Astrocyte (in vitro differentiated cells and primary cell): ENCODE data around the gene ZBTB16. TPM values are rescaled to one million over a fixed set of nuclear protein-coding genes. Genes with fewer than 3 reads are reported as not detected.

ENCODE experiments used
- DNase-seq: peaks from one replicate; pipeline ENCODE4 v3.0.0-alpha.2; 2010; ENCODE audit warnings: low read depth
- FAIRE-seq: peaks from 2 replicates; lab custom pipeline; 2011; peaks lifted over from hg19 to GRCh38; lab: Jason Lieb, UNC
- H2AFZ ChIP-seq: 2 replicates; pipeline ENCODE4 v1.6.0; 2012; ENCODE audit warnings: low read depth, low read length, inconsistent platforms
- H3K27ac ChIP-seq: 2 replicates; pipeline ENCODE4 v1.5.1; 2011; ENCODE audit warnings: low read depth, low read length, inconsistent platforms
- H3K27me3 ChIP-seq: 2 replicates; pipeline ENCODE4 v1.6.0; 2011; ENCODE audit warnings: low read length, inconsistent platforms; ENCODE audit not compliant: insufficient read depth
- H3K36me3 ChIP-seq: 2 replicates; pipeline ENCODE4 v1.5.1; 2011; ENCODE audit warnings: low read length, inconsistent platforms; ENCODE audit not compliant: insufficient read depth
- H3K4me1 ChIP-seq: 2 replicates; pipeline ENCODE4 v1.5.1; 2011; ENCODE audit warnings: low read length, inconsistent platforms; ENCODE audit not compliant: insufficient read depth
- H3K4me2 ChIP-seq: 2 replicates; pipeline ENCODE4 v1.6.0; 2012; ENCODE audit warnings: low read length, inconsistent platforms
- H3K4me3 ChIP-seq: 2 replicates; pipeline ENCODE4 v1.5.1; 2011; ENCODE audit warnings: low read depth, mild to moderate bottlenecking, low read length, inconsistent platforms; ENCODE audit not compliant: insufficient read depth
- H3K79me2 ChIP-seq: 2 replicates; pipeline ENCODE4 v1.6.0; 2012; ENCODE audit warnings: mild to moderate bottlenecking, low read length, inconsistent platforms; ENCODE audit not compliant: insufficient read depth
- H3K9ac ChIP-seq: 2 replicates; pipeline ENCODE4 v1.6.0; 2012; ENCODE audit warnings: mild to moderate bottlenecking, low read length, inconsistent platforms
- H3K9me3 ChIP-seq: 2 replicates; pipeline ENCODE4 v1.5.1; 2012; ENCODE audit warnings: low read depth, mild to moderate bottlenecking, low read length, inconsistent platforms; ENCODE audit not compliant: insufficient read depth
- H4K20me1 ChIP-seq: 2 replicates; pipeline ENCODE4 v1.6.0; 2012; ENCODE audit warnings: low read length, inconsistent platforms; ENCODE audit not compliant: insufficient read depth
- H3K27ac Mint-ChIP-seq: one replicate; pipeline ENCODE4 v1.8.0; 2021; ENCODE audit warnings: mild to moderate bottlenecking, mixed read lengths; ENCODE audit not compliant: unreplicated experiment
- H3K27me3 Mint-ChIP-seq: one replicate; pipeline ENCODE4 v1.8.0; 2021; ENCODE audit warnings: low read depth, mixed read lengths; ENCODE audit not compliant: unreplicated experiment
- H3K36me3 Mint-ChIP-seq: one replicate; pipeline ENCODE4 v1.8.0; 2021; ENCODE audit warnings: low read depth, mixed read lengths; ENCODE audit not compliant: unreplicated experiment
- H3K4me1 Mint-ChIP-seq: one replicate; pipeline ENCODE4 v1.8.0; 2021; ENCODE audit warnings: low read depth, mixed read lengths; ENCODE audit not compliant: unreplicated experiment
- H3K4me3 Mint-ChIP-seq: one replicate; pipeline ENCODE4 v1.8.0; 2021; ENCODE audit warnings: mild to moderate bottlenecking, moderate library complexity, mixed read lengths; ENCODE audit not compliant: unreplicated experiment
- H3K9me3 Mint-ChIP-seq: one replicate; pipeline ENCODE4 v1.8.0; 2021; ENCODE audit warnings: mild to moderate bottlenecking, mixed read lengths; ENCODE audit not compliant: unreplicated experiment
- CTCF ChIP-seq: IDR thresholded peaks from 2 replicates; pipeline ENCODE4 v1.5.1; 2011; ENCODE audit warnings: low read depth, mild to moderate bottlenecking, inconsistent platforms, low read length, moderate library complexity; ENCODE audit not compliant: insufficient read depth
- EZH2 ChIP-seq: IDR thresholded peaks from 2 replicates; pipeline ENCODE4 v1.6.1; 2012; ENCODE audit warnings: mild to moderate bottlenecking, low read length, inconsistent platforms; ENCODE audit not compliant: insufficient read depth
- total RNA-seq: library from RNA; stranded (reverse); gene quantifications from 2 replicates; pipeline ENCODE4 v1.2.1, GENCODE V29; 2021

ZBTB16 gene
- total RNA-seq, 1 donor from 2014 or later: 0.50 TPM

DNA sequence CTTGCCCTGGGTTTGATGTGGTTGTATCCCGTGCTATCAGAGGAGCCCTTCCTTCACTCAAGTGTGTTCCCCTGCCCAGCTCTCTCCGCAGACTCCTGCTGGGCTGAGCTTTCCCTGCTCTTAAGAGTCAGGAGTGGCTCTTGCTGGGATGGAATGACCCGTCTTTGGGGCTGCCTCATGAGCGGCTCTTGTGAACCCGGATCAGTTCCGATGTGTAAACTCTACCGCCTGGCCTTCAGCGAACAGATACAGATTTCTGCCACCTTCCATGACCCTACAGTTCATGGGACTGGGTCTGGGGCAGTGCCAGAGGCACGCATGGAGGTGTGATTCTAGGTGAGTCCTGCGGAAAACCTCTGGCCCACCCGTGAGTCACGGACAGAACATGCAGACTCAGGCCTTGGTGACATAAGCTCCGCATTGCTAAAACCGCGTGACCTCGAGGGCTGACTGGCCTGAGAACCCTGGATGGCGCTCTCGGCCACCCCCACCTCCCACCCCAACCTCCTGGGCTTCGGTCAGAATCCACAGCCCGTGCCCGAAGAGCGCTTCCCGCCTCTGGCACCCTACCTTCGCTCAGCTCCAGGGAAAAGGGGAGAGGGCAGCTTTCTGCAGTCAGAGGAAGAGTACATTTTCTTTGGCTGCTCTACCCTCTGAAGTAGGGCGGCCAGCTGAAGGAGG is 1.3 kb upstream of the ZBTB16 start:
- TF ChIP-seq EZH2 (no peak), CTCF (no peak)
- Mint-ChIP-seq H3K27ac (peak overlapping the region; percentile 62), H3K27me3 (peaks cover 70% of the 10 kb centered on the region), H3K4me3 (no peak overlapping the region), H3K36me3 (no peaks in the 10 kb centered on the region), H3K9me3 (no peaks in the 10 kb centered on the region), H3K4me1 (peaks cover 8% of the 10 kb centered on the region)
- no peak for FAIRE-seq
- H4K20me1 ChIP-seq: no peaks in the 10 kb centered on the region
- no peak for DNase-seq
- H3K27ac ChIP-seq: no peak overlapping the region
- H3K4me2 ChIP-seq: no peak overlapping the region
- no peak overlapping the region for H3K9ac ChIP-seq
- no peaks in the 10 kb centered on the region for H3K9me3 ChIP-seq
- H3K27me3 ChIP-seq: peaks cover 53% of the 10 kb centered on the region
- H3K36me3 ChIP-seq: no peaks in the 10 kb centered on the region
- no peak overlapping the region for H2AFZ ChIP-seq
- no peaks in the 10 kb centered on the region for H3K79me2 ChIP-seq
- H3K4me3 ChIP-seq: no peak overlapping the region
- H3K4me1 ChIP-seq: no peaks in the 10 kb centered on the region

GRCh38 chr11:114058871-114059277 is 637 bp upstream of the ZBTB16 start:
- Histone ChIP-seq H3K79me2 (no peaks in the 10 kb centered on the region), H3K9ac (no peak overlapping the region), H2AFZ (no peak overlapping the region), H3K4me3 (no peak overlapping the region), H3K27ac (no peak overlapping the region), H3K4me2 (no peak overlapping the region), H4K20me1 (no peaks in the 10 kb centered on the region), H3K4me1 (no peaks in the 10 kb centered on the region), H3K9me3 (no peaks in the 10 kb centered on the region), H3K27me3 (peaks cover 56% of the 10 kb centered on the region), H3K36me3 (no peaks in the 10 kb centered on the region)
- no peaks in the 10 kb centered on the region for H3K9me3 Mint-ChIP-seq
- H3K4me1 Mint-ChIP-seq: peaks cover 8% of the 10 kb centered on the region
- no peak overlapping the region for H3K27ac Mint-ChIP-seq
- no peaks in the 10 kb centered on the region for H3K36me3 Mint-ChIP-seq
- peaks cover 71% of the 10 kb centered on the region for H3K27me3 Mint-ChIP-seq
- FAIRE-seq: no peak
- peak overlapping the region; percentile 73 for H3K4me3 Mint-ChIP-seq
- no peak for DNase-seq
- TF ChIP-seq CTCF: no peak
- no peak for TF ChIP-seq EZH2

DNA sequence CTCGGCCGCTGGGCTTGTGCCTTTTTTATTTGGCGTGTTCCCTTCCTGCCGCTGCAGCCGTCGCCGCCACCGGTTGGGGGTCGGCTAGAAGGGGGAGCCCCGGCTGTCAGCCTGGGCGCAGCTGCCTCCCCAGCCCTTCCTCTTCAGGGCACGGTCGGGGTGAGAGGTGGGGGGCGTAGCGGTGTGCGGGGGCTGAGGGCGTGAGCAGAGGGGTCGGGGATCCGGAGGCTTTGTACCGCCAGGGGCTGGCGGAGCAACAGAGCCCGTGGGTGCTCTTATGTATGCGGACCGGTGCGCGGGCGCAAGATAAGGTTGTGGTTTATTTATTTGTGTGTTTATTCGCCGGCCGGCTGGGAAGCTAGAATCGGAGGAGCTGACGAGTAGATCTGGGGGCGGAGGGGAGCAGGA is 477 bp downstream of the ZBTB16 start:
- H2AFZ ChIP-seq: no peak overlapping the region
- H3K27ac ChIP-seq: no peak overlapping the region

More for the DNA sequence above, 477 bp downstream of the ZBTB16 start:
- Histone ChIP-seq H3K4me2 (peak overlapping the region; percentile 90), H3K27me3 (peaks cover 55% of the 10 kb centered on the region), H3K4me1 (no peaks in the 10 kb centered on the region), H3K9ac (no peak overlapping the region), H3K9me3 (no peaks in the 10 kb centered on the region), H3K79me2 (no peaks in the 10 kb centered on the region), H3K36me3 (no peaks in the 10 kb centered on the region), H3K4me3 (peak overlapping the region; percentile 54), H4K20me1 (no peaks in the 10 kb centered on the region)
- DNase-seq (no peak), FAIRE-seq (no peak)
- peak overlapping the region; percentile 58 for H3K27ac Mint-ChIP-seq
- H3K4me3 Mint-ChIP-seq: peak overlapping the region; percentile 84
- TF ChIP-seq CTCF (no peak), EZH2 (peak; percentile 85)
- H3K36me3 Mint-ChIP-seq: no peaks in the 10 kb centered on the region
- peaks cover 75% of the 10 kb centered on the region for H3K27me3 Mint-ChIP-seq
- H3K9me3 Mint-ChIP-seq: no peaks in the 10 kb centered on the region
- H3K4me1 Mint-ChIP-seq: peaks cover 8% of the 10 kb centered on the region
